Measurements from ENCODE around the gene FOXJ2. TPM values are rescaled to one million over a fixed set of nuclear protein-coding genes. Genes with fewer than 3 reads are reported as not detected.

The FOXJ2 gene
- total and polyA plus RNA-seq, 2 of the 4 experiments (the other 2 are of a cell fraction) = 3.0 to 8.4 TPM

DNA sequence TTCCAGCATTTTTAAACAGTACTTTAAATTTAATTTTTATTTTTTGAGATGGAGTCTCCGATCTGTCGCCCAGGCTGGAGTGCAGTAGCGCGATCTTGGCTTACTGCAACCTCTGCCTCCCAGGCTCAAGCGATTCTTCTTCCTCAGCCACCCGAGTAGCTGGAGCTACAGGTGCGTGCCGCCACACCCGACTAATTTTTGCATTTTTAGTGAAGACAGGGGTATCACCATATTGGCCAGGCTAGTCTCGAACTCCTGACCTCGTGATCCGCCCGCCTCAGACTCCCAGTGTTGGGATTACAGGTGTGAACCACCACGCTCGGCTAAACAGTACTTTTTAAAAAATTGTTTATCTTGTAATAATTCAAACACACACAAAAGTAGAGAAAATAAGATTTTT, 4.2 kb upstream of the FOXJ2 start:
- 0 out of 2 replicates have a peak, but pooled peaks cover 1% of the 10 kb centered on the region for H4K20me1 ChIP-seq (ENCODE audit: insufficient read depth, low read length)
- no peak overlapping the region for H3K4me3 ChIP-seq (ENCODE audit: insufficient read depth, low read depth, low read length)
- H3K4me1 ChIP-seq (ENCODE audit: control insufficient read depth, insufficient read depth, low read length) = peaks cover 2% of the 10 kb centered on the region; the same call in 1 of the 2 replicates
- no peak overlapping the region for H4K5ac ChIP-seq (ENCODE audit: low read depth, low read length)
- no peak overlapping the region for H3K14ac ChIP-seq (replicated peaks; ENCODE audit: low read depth, low read length)
- no peak overlapping the region for H3K23ac ChIP-seq (ENCODE audit: low read depth, low read length)
- no peak overlapping the region for H2BK20ac ChIP-seq (ENCODE audit: low read depth, low read length)
- no peaks in the 10 kb centered on the region for H3K36me3 ChIP-seq (ENCODE audit: control insufficient read depth, insufficient read depth, low read length)
- no peaks in the 10 kb centered on the region for H3K27me3 ChIP-seq (ENCODE audit: control insufficient read depth, insufficient read depth, low read length)
- no peak overlapping the region for H3K4me2 ChIP-seq (ENCODE audit: low read depth, low read length)
- H2AK9ac ChIP-seq (replicated peaks; ENCODE audit: low read depth, low read length, poor library complexity) = no peak overlapping the region
- H3K56ac ChIP-seq (ENCODE audit: extremely low read depth, insufficient read depth, low read length) = no peak overlapping the region
- no peak overlapping the region for H2BK5ac ChIP-seq (ENCODE audit: low read depth, low read length, poor library complexity, severe bottlenecking)
- H4K91ac ChIP-seq (ENCODE audit: insufficient read depth, low read depth, low read length) = no peak overlapping the region
- H3K4ac ChIP-seq (ENCODE audit: low read depth, low read length) = no peak overlapping the region
- intact Hi-C loops (cut with micrococcal nuclease) (no loop called here), dilution Hi-C loops (cut with HindIII; ENCODE audit: low sequenced_read_pairs, unreplicated experiment) (no loop called here), in situ Hi-C loops (cut with MboI; ENCODE audit: low sequenced_read_pairs) (loop anchor here (25.0 kb wide), 1 partner anchor 391 kb away; no protein-coding TSS in a partner anchor)
- H2BK120ac ChIP-seq (ENCODE audit: low read depth, low read length) = no peak overlapping the region
- no peak overlapping the region for H3K27ac ChIP-seq (ENCODE audit: insufficient read depth, low read length)
- DNase-seq (no peak), ATAC-seq (ENCODE audit: low read depth) (no peak)
- peaks cover 2 to 20% of the 10 kb centered on the region in 2 experiments; a peak in 3 of 4 replicates for H3K79me1 ChIP-seq (ENCODE audit: low read depth in 1 of 2, low read length in 2 of 2)
- no peaks in the 10 kb centered on the region for H3K9me3 ChIP-seq (ENCODE audit: control insufficient read depth, insufficient read depth, low read length)
- H3K9ac ChIP-seq (ENCODE audit: low read depth, low read length) = no peak overlapping the region
- 100% methylated on average over 4 of the region's 15 CpGs; no CpG with 5 or more reads in 1 of the 2 experiments for WGBS, 2 experiments (ENCODE audit: extremely low coverage in 2 of 2, insufficient read length in 1 of 2)
- H3K18ac ChIP-seq (ENCODE audit: low read depth, low read length) = no peak overlapping the region
- no peak overlapping the region for H2BK15ac ChIP-seq (ENCODE audit: low read depth, low read length)
- no peak for TF ChIP-seq BHLHE40 (IDR thresholded peaks at IDR 0.05; ENCODE audit: low read depth, low read length)
- TF ChIP-seq RCOR1 (IDR thresholded peaks at IDR 0.05; ENCODE audit: insufficient replicate concordance, low read length) = no peak
- TF ChIP-seq RFX5 (IDR thresholded peaks at IDR 0.05; ENCODE audit: low read depth, low read length) = no peak
- no peak for TF ChIP-seq FOS (IDR thresholded peaks at IDR 0.05; ENCODE audit: low read depth, low read length)
- no peak for TF ChIP-seq MAZ (IDR thresholded peaks at IDR 0.05; ENCODE audit: borderline replicate concordance, low read depth, low read length)
- TF ChIP-seq CHD1 (IDR thresholded peaks at IDR 0.05; ENCODE audit: low read depth, low read length) = no peak
- no peak for TF ChIP-seq CEBPB (IDR thresholded peaks at IDR 0.05; ENCODE audit: low read depth, low read length)
- TF ChIP-seq NFE2L2 (IDR thresholded peaks at IDR 0.05; ENCODE audit: low read depth, low read length) = no peak
- TF ChIP-seq SMC3 (IDR thresholded peaks at IDR 0.05; ENCODE audit: low read depth, low read length) = no peak
- no peak for TF ChIP-seq MXI1 (IDR thresholded peaks at IDR 0.05; ENCODE audit: borderline replicate concordance, low read depth, low read length)
- TF ChIP-seq CTCF (conservative IDR thresholded peaks at IDR 0.05; ENCODE audit: low read depth, low read length) = no peak
- no peak for TF ChIP-seq RAD21 (IDR thresholded peaks at IDR 0.05; ENCODE audit: low read length)
- TF ChIP-seq, protein P1, sequence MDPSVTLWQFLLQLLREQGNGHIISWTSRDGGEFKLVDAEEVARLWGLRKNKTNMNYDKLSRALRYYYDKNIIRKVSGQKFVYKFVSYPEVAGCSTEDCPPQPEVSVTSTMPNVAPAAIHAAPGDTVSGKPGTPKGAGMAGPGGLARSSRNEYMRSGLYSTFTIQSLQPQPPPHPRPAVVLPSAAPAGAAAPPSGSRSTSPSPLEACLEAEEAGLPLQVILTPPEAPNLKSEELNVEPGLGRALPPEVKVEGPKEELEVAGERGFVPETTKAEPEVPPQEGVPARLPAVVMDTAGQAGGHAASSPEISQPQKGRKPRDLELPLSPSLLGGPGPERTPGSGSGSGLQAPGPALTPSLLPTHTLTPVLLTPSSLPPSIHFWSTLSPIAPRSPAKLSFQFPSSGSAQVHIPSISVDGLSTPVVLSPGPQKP (IDR thresholded peaks at IDR 0.05; ENCODE audit: borderline replicate concordance, low read depth, low read length) = no peak
- TF ChIP-seq, protein P2, sequence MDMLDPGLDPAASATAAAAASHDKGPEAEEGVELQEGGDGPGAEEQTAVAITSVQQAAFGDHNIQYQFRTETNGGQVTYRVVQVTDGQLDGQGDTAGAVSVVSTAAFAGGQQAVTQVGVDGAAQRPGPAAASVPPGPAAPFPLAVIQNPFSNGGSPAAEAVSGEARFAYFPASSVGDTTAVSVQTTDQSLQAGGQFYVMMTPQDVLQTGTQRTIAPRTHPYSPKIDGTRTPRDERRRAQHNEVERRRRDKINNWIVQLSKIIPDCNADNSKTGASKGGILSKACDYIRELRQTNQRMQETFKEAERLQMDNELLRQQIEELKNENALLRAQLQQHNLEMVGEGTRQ (IDR thresholded peaks at IDR 0.05; ENCODE audit: low read depth, low read length) = no peak
- no peak for TF ChIP-seq POLR2A (IDR thresholded peaks at IDR 0.05; ENCODE audit: low read depth, low read length)
- no TSS peak for BruUV-seq (replicated peaks)
- ChIA-PET CTCF (no interaction called here), POLR2A (ENCODE audit: unreplicated experiment) (no interaction called here)
- no peaks in the 10 kb centered on the region for H3K9me1 ChIP-seq (ENCODE audit: insufficient read depth, low read length)
- no peak overlapping the region for H4K8ac ChIP-seq (ENCODE audit: low read depth in 2 of 2, low read length in 2 of 2)
- no peak overlapping the region for H2AK5ac ChIP-seq (ENCODE audit: low read depth, low read length)
- no peak overlapping the region for H2AFZ ChIP-seq (replicated peaks; ENCODE audit: low read length, poor library complexity)

Data from IMR-90 (cell line).